Measurements from ENCODE around the gene FYN.

The FYN gene

DNA sequence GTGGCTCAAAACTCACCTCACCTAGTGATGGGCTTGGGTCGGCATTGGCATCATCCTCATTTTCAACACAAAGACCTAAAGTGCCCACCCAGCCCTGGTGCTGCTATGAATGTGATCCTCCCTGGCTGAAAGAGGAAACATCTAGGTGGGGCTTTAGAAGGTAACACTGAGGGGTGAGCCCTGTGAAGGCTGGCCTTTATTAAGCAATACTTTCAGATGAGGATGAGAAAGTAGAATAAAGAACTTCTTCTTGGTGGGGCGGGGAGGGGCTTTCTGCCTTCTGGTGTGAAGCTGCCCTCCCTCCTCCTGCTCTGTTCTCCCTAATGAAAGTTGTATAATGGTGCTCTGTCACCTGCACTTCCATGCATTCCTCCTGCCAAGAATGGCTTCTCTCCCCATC, 134.6 kb downstream of the FYN start:
- Histone ChIP-seq H3K27me3 (ENCODE audit: insufficient read depth, low read depth, severe bottlenecking) (no peaks in the 10 kb centered on the region), H3K4me3 (ENCODE audit: low read depth, low read length) (no peak overlapping the region), H3K36me3 (no peaks in the 10 kb centered on the region), H3K9me3 (ENCODE audit: severe bottlenecking) (no peaks in the 10 kb centered on the region), H3K27ac (no peak overlapping the region)
- no peak for DNase-seq
- TF ChIP-seq, protein P1, sequence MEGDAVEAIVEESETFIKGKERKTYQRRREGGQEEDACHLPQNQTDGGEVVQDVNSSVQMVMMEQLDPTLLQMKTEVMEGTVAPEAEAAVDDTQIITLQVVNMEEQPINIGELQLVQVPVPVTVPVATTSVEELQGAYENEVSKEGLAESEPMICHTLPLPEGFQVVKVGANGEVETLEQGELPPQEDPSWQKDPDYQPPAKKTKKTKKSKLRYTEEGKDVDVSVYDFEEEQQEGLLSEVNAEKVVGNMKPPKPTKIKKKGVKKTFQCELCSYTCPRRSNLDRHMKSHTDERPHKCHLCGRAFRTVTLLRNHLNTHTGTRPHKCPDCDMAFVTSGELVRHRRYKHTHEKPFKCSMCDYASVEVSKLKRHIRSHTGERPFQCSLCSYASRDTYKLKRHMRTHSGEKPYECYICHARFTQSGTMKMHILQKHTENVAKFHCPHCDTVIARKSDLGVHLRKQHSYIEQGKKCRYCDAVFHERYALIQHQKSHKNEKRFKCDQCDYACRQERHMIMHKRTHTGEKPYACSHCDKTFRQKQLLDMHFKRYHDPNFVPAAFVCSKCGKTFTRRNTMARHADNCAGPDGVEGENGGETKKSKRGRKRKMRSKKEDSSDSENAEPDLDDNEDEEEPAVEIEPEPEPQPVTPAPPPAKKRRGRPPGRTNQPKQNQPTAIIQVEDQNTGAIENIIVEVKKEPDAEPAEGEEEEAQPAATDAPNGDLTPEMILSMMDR (IDR thresholded peaks at IDR 0.05; ENCODE audit: low read depth, low read length) = no peak

DNA sequence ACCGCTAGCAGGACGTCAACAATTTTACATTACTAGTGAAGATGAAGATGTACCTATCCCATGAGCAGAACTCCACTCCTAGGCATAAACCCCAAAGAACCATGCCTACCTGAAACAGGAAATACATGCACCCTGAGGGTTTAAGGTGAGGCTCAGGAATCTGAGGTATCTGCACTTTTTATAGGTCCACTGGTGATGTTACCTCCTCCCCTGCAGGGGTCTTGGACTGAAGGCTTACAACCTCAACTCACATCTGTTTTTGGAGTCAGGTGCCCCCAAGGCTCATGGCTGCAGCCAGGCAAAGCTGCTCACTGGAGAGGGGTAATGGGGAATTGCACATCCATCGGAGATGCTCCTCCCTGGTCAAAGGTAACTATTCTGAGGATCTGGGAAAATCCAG, 135.1 kb downstream of the FYN start:
- no peak overlapping the region for H3K4me3 ChIP-seq (ENCODE audit: low read depth, low read length)
- TF ChIP-seq, protein P1 (IDR thresholded peaks at IDR 0.05; ENCODE audit: low read depth, low read length) = no peak
- H3K27ac ChIP-seq = no peak overlapping the region
- H3K9me3 ChIP-seq (ENCODE audit: severe bottlenecking) = no peaks in the 10 kb centered on the region
- no peaks in the 10 kb centered on the region for H3K27me3 ChIP-seq (ENCODE audit: insufficient read depth, low read depth, severe bottlenecking)
- DNase-seq = no peak
- no peaks in the 10 kb centered on the region for H3K36me3 ChIP-seq

DNA sequence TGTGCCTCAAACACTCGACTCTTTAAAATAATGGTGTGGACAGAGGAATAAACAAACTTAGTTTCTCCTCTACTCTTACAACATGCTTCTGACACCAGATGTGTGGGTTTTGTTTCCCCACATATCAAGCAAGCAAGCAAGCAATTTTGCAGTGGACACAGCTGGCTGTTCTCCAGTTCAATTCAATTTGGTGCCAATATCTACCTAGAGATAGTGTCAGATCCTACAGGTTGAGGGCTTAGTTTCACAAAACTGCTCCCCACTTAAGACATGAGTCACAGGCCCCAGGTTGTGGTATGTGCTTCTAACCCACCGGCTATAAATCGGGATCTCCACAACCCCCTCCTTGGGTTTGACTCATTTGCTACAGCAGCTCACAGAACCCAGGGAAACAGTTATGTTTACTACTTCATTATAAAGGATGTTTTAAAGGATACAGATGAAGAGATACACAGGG, 136.2 kb downstream of the FYN start:
- H3K9me3 ChIP-seq (ENCODE audit: severe bottlenecking) = peaks cover 5% of the 10 kb centered on the region
- TF ChIP-seq, protein P1 (IDR thresholded peaks at IDR 0.05; ENCODE audit: low read depth, low read length) = no peak
- no peak overlapping the region for H3K27ac ChIP-seq
- DNase-seq = no peak
- no peaks in the 10 kb centered on the region; the same call in 1 of the 2 replicates for H3K36me3 ChIP-seq
- H3K4me3 ChIP-seq (ENCODE audit: low read depth, low read length) = no peak overlapping the region
- H3K27me3 ChIP-seq (ENCODE audit: insufficient read depth, low read depth, severe bottlenecking) = no peaks in the 10 kb centered on the region

DNA sequence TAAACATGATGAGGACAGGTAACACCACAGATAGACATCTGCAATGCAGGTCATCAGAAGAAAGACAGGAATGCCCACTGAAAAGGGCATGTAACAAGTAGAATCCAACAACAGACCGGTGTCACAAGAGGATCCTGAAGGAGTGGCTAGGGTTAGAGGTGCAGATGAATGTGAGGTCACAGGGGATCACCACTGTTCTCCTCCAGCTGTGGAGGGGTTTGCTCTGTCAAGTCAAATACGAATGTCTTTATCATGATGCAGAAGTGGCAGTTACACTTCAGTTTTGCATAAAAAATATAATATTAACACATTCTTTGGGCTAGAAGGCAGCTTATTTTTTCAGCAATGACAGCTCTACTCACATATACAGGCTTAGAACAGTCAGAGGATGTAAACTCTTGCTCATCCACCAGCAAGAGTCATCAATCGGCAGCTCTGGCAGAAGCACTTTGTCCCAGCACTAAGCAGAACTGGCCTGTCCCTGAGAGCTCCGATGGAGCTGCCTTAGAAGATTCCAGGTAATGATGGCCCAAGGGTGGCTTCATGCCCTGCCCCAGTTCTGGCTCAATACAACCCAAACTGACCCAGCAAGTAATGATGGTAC, 137.1 kb downstream of the FYN start:
- Histone ChIP-seq H3K27me3 (ENCODE audit: insufficient read depth, low read depth, severe bottlenecking) (no peaks in the 10 kb centered on the region), H3K36me3 (no peaks in the 10 kb centered on the region; the same call in 1 of the 2 replicates), H3K4me3 (ENCODE audit: low read depth, low read length) (no peak overlapping the region), H3K9me3 (ENCODE audit: severe bottlenecking) (peaks cover 5% of the 10 kb centered on the region), H3K27ac (no peak overlapping the region)
- TF ChIP-seq, protein P1 (IDR thresholded peaks at IDR 0.05; ENCODE audit: low read depth, low read length) = no peak
- no peak for DNase-seq

DNA sequence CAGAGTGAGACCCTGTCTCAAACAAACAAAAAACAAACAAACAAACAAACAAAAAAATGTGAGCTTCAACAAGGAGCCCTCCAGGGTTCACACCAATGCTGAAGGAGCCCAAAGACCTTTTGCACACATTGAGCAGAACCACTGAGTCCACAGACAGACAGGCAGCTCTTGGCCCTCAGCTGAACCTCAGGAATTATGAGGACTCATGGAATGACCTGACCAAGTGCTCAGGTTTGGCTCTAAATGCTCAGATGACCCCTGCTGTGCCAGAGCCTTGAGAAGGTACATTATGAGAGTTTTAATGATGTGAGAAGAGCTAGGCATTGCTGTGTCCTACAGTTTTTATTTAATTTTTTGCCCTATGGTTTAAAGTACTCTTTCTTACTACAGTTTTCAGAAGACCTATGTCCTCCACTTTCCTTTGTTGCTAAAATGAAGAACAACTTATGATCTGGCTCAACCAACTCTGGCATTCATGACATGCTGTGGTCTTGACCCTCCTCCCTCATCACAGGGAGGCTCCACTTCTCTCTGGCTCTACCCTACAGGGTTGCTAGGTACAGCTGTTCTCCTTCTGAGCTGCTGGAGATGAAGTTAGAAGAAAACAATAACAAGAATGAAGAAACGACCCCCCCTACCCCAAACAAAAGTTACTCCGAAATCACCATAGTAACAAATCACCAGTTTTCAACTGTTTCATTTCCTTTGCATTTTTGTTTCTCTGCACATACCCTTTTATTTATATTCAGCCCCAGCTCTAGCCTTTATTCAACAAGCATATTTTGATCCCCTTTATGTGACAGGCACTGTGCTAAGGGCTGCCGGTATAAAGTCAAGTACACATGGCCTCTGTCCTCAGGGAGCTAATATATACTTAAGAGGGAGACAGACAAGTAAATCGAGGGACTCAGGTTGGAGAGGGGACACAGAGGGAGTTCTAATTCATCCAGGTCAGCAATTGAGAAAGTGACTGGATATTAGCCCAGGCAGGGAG, 138.9 kb downstream of the FYN start:
- peaks cover 5% of the 10 kb centered on the region for H3K9me3 ChIP-seq (ENCODE audit: severe bottlenecking)

More for the DNA sequence above, 138.9 kb downstream of the FYN start:
- no peak for DNase-seq
- TF ChIP-seq, protein P1 (IDR thresholded peaks at IDR 0.05; ENCODE audit: low read depth, low read length) = no peak
- no peak overlapping the region for H3K4me3 ChIP-seq (ENCODE audit: low read depth, low read length)
- H3K27ac ChIP-seq = no peak overlapping the region
- no peaks in the 10 kb centered on the region; the same call in 1 of the 2 replicates for H3K36me3 ChIP-seq
- no peaks in the 10 kb centered on the region for H3K27me3 ChIP-seq (ENCODE audit: insufficient read depth, low read depth, severe bottlenecking)
